HFFc6 (cell line): Measurements from ENCODE around the gene GRAMD1A. TPM values are rescaled to one million over a fixed set of nuclear protein-coding genes. Genes with fewer than 3 reads are reported as not detected.

Experiments used
- DNase-seq: peaks from one replicate; pipeline ENCODE4 v3.0.0-alpha.2; 2018
- H3K27ac Mint-ChIP-seq: 2 replicates; pipeline ENCODE4 v1.8.0; 2020; ENCODE audit warnings: mild to moderate bottlenecking, mixed read lengths
- H3K27me3 Mint-ChIP-seq: 2 replicates; pipeline ENCODE4 v1.8.0; 2021; ENCODE audit warnings: mild to moderate bottlenecking, moderate library complexity, mixed read lengths; ENCODE audit not compliant: insufficient read depth
- H3K36me3 Mint-ChIP-seq: 2 replicates; pipeline ENCODE4 v1.8.0; 2021; ENCODE audit warnings: low read depth, mixed read lengths
- H3K4me1 Mint-ChIP-seq: 2 replicates; pipeline ENCODE4 v1.8.0; 2020; ENCODE audit warnings: low read depth, mixed read lengths
- H3K4me3 Mint-ChIP-seq: 2 replicates; pipeline ENCODE4 v1.8.0; 2020; ENCODE audit warnings: mild to moderate bottlenecking, moderate library complexity, mixed read lengths
- H3K9me3 Mint-ChIP-seq: 2 replicates; pipeline ENCODE4 v1.8.0; 2020; ENCODE audit warnings: mild to moderate bottlenecking, mixed read lengths
- CTCF ChIP-seq: fragments of 200-600 bp; sonication (generic); IDR thresholded peaks from 2 replicates; pipeline ENCODE4 v1.5.0; 2021; ENCODE audit warnings: antibody characterized with exemption, mild to moderate bottlenecking
- total RNA-seq, 6 experiments: library from RNA; stranded (reverse); fragmentation: NEBNext Ultra II Directional; extraction: Animal tissue kit (Norgen Biotek cat#: 25700); gene quantifications; 2 replicates in 1 of 6; 3 replicates in 5 of 6; pipeline ENCODE4 v1.2.3, GENCODE V29; 2021

The GRAMD1A gene
- total RNA-seq, 6 experiments from 2014 or later, result 48.2 to 51.3 (median 50.0) TPM

GRCh38 chr19:34974646-34975045 is 25.5 kb upstream of the GRAMD1A start:
- no peak overlapping the region for H3K4me3 Mint-ChIP-seq

GRCh38 chr19:34975056-34975455 is 25.1 kb upstream of the GRAMD1A start:
- DNase-seq, result no peak
- peaks cover 13% of the 10 kb centered on the region for H3K9me3 Mint-ChIP-seq
- H3K36me3 Mint-ChIP-seq, result peaks cover 9% of the 10 kb centered on the region; the same call in 1 of the 2 replicates
- H3K27me3 Mint-ChIP-seq, result peaks cover 17% of the 10 kb centered on the region
- TF ChIP-seq CTCF, result no peak
- no peak overlapping the region for H3K4me3 Mint-ChIP-seq
- H3K27ac Mint-ChIP-seq, result no peak overlapping the region
- H3K4me1 Mint-ChIP-seq, result peaks cover 14% of the 10 kb centered on the region

More at GRCh38 chr19:34974646-34975045, 25.5 kb upstream of the GRAMD1A start:
- no peak for TF ChIP-seq CTCF
- H3K27ac Mint-ChIP-seq, result no peak overlapping the region
- H3K27me3 Mint-ChIP-seq, result peaks cover 13% of the 10 kb centered on the region
- H3K4me1 Mint-ChIP-seq, result peaks cover 14% of the 10 kb centered on the region
- H3K36me3 Mint-ChIP-seq, result peaks cover 9% of the 10 kb centered on the region; the same call in 1 of the 2 replicates
- peaks cover 17% of the 10 kb centered on the region for H3K9me3 Mint-ChIP-seq
- DNase-seq, result no peak

- no peak for TF ChIP-seq CTCF
- H3K36me3 Mint-ChIP-seq, result peaks cover 9% of the 10 kb centered on the region; the same call in 1 of the 2 replicates
- H3K9me3 Mint-ChIP-seq, result peaks cover 13% of the 10 kb centered on the region
- no peak overlapping the region for H3K4me3 Mint-ChIP-seq
- peaks cover 18% of the 10 kb centered on the region for H3K27me3 Mint-ChIP-seq
- H3K4me1 Mint-ChIP-seq, result peaks cover 14% of the 10 kb centered on the region
- H3K27ac Mint-ChIP-seq, result no peak overlapping the region
- no peak for DNase-seq
Measured at GRCh38 chr19:34976611-34977010, 23.5 kb upstream of the GRAMD1A start.

GRCh38 chr19:34979819-34980640 is 20.1 kb upstream of the GRAMD1A start:
- Mint-ChIP-seq H3K4me1 (peaks cover 2% of the 10 kb centered on the region), H3K27ac (no peak overlapping the region), H3K9me3 (peaks cover 14% of the 10 kb centered on the region), H3K27me3 (peaks cover 25% of the 10 kb centered on the region), H3K36me3 (peaks cover 9% of the 10 kb centered on the region; the same call in 1 of the 2 replicates), H3K4me3 (no peak overlapping the region)
- TF ChIP-seq CTCF, result no peak
- no peak for DNase-seq

GRCh38 chr19:34982275-34982674 is 17.8 kb upstream of the GRAMD1A start:
- Mint-ChIP-seq H3K4me3 (no peak overlapping the region), H3K27ac (no peak overlapping the region), H3K9me3 (peaks cover 6% of the 10 kb centered on the region), H3K4me1 (peaks cover 9% of the 10 kb centered on the region; the same call in 1 of the 2 replicates), H3K36me3 (no peaks in the 10 kb centered on the region), H3K27me3 (peaks cover 27% of the 10 kb centered on the region)
- no peak for TF ChIP-seq CTCF
- no peak for DNase-seq
